IMR-90 (cell line): Measurements from ENCODE around the gene SPATA21. TPM values are rescaled to one million over a fixed set of nuclear protein-coding genes. Genes with fewer than 3 reads are reported as not detected.

Experiments
- ATAC-seq: fragments of 200-7000 bp; cut with Tn5 transposase; 2 replicates; pipeline ENCODE4 v1.9.1; 2020; ENCODE audit warnings: low read depth, mild to moderate bottlenecking, moderate library complexity
- BruUV-seq: library from RNA; stranded (reverse); fragments of 400-500 nt; replicated peaks from 2 replicates; lab custom pipeline; 2021; lab: Mats Ljungman, UMichigan
- CTCF ChIA-PET: fragments of 300-600 bp; formaldehyde crosslinking; extraction: SDS; loops from one replicate; lab custom pipeline; 2021; ENCODE audit warnings: antibody characterized with exemption; lab: Yijun Ruan, JAX
- POLR2A ChIA-PET: fragments of 300-600 bp; sonication (Branson Sonifier 250); formaldehyde crosslinking; loops from one replicate; lab custom pipeline; 2022; ENCODE audit warnings: antibody characterized with exemption; ENCODE audit not compliant: unreplicated experiment; lab: Charles Lee
- DNase-seq: peaks from one replicate; pipeline ENCODE4 v3.0.0; 2013
- H2AFZ ChIP-seq: replicated peaks from 2 replicates; pipeline ENCODE3; 2013; ENCODE audit warnings: low read length, mild to moderate bottlenecking; ENCODE audit not compliant: poor library complexity
- H2AK5ac ChIP-seq: 2 replicates; pipeline ENCODE4 v1.6.1; 2013; ENCODE audit warnings: low read depth, low read length, inconsistent platforms
- H2AK9ac ChIP-seq: replicated peaks from 2 replicates; pipeline ENCODE3; 2013; ENCODE audit warnings: mild to moderate bottlenecking, low read depth, low read length, moderate library complexity; ENCODE audit not compliant: poor library complexity
- H2BK120ac ChIP-seq: 2 replicates; pipeline ENCODE4 v1.6.1; 2013; ENCODE audit warnings: low read depth, low read length, inconsistent platforms
- H2BK15ac ChIP-seq: 3 replicates; pipeline ENCODE4 v1.6.1; 2013; ENCODE audit warnings: low read depth, low read length, inconsistent platforms
- H2BK20ac ChIP-seq: 2 replicates; pipeline ENCODE4 v1.6.1; 2013; ENCODE audit warnings: low read depth, mild to moderate bottlenecking, inconsistent platforms, low read length, moderate library complexity
- H2BK5ac ChIP-seq: 2 replicates; pipeline ENCODE4 v1.6.1; 2013; ENCODE audit warnings: mild to moderate bottlenecking, low read depth, low read length, inconsistent platforms; ENCODE audit not compliant: poor library complexity, severe bottlenecking
- H3K14ac ChIP-seq: replicated peaks from 2 replicates; pipeline ENCODE4 v1.6.1; 2013; ENCODE audit warnings: low read depth, low read length, inconsistent platforms
- H3K18ac ChIP-seq: 2 replicates; pipeline ENCODE4 v1.6.1; 2013; ENCODE audit warnings: low read depth, low read length, control low read depth
- H3K23ac ChIP-seq: 2 replicates; pipeline ENCODE4 v1.6.1; 2013; ENCODE audit warnings: low read depth, low read length, inconsistent platforms
- H3K27ac ChIP-seq: 2 replicates; pipeline ENCODE4 v1.5.1; 2013; ENCODE audit warnings: mild to moderate bottlenecking, control low read depth, low read length; ENCODE audit not compliant: insufficient read depth
- H3K27me3 ChIP-seq: 2 replicates; pipeline ENCODE4 v1.6.1; 2013; ENCODE audit warnings: low read length; ENCODE audit not compliant: control insufficient read depth, insufficient read depth
- H3K36me3 ChIP-seq: 2 replicates; pipeline ENCODE4 v1.6.1; 2013; ENCODE audit warnings: low read length, mixed read lengths; ENCODE audit not compliant: control insufficient read depth, insufficient read depth
- H3K4ac ChIP-seq: 2 replicates; pipeline ENCODE4 v1.6.1; 2013; ENCODE audit warnings: low read depth, low read length, inconsistent platforms
- H3K4me1 ChIP-seq: 2 replicates; pipeline ENCODE4 v1.6.1; 2013; ENCODE audit warnings: low read length, mixed read lengths; ENCODE audit not compliant: control insufficient read depth, insufficient read depth
- H3K4me2 ChIP-seq: 2 replicates; pipeline ENCODE4 v1.6.1; 2013; ENCODE audit warnings: low read depth, mild to moderate bottlenecking, control low read depth, low read length, moderate library complexity
- H3K4me3 ChIP-seq: 2 replicates; pipeline ENCODE4 v1.5.1; 2013; ENCODE audit warnings: low read depth, mild to moderate bottlenecking, control low read depth, low read length, moderate library complexity; ENCODE audit not compliant: insufficient read depth
- H3K56ac ChIP-seq: 2 replicates; pipeline ENCODE4 v1.6.1; 2013; ENCODE audit warnings: low read length, inconsistent platforms; ENCODE audit not compliant: insufficient read depth; ENCODE audit errors: extremely low read depth
- H3K79me1 ChIP-seq, 2 experiments: 2 replicates each; pipeline ENCODE4 v1.6.1; 2013; ENCODE audit warnings: low read length in 2 of 2, inconsistent platforms in 1 of 2, low read depth in 1 of 2
- H3K9ac ChIP-seq: 2 replicates; pipeline ENCODE4 v1.6.1; 2013; ENCODE audit warnings: low read depth, low read length, control low read depth
- H3K9me1 ChIP-seq: 2 replicates; pipeline ENCODE4 v1.6.1; 2013; ENCODE audit warnings: low read length, inconsistent platforms; ENCODE audit not compliant: insufficient read depth
- H3K9me3 ChIP-seq: 2 replicates; pipeline ENCODE4 v1.6.1; 2013; ENCODE audit warnings: low read length; ENCODE audit not compliant: control insufficient read depth, insufficient read depth
- H4K20me1 ChIP-seq: 2 replicates; pipeline ENCODE4 v1.6.1; 2013; ENCODE audit warnings: low read length, inconsistent platforms; ENCODE audit not compliant: insufficient read depth
- H4K5ac ChIP-seq: 2 replicates; pipeline ENCODE4 v1.6.1; 2013; ENCODE audit warnings: mild to moderate bottlenecking, low read depth, low read length, control low read depth
- H4K8ac ChIP-seq, 2 experiments: 2 replicates each; pipeline ENCODE4 v1.6.1; 2013; ENCODE audit warnings: low read depth in 2 of 2, low read length in 2 of 2, control low read depth in 1 of 2, inconsistent platforms in 1 of 2
- H4K91ac ChIP-seq: 2 replicates; pipeline ENCODE4 v1.6.1; 2013; ENCODE audit warnings: low read depth, low read length, inconsistent platforms; ENCODE audit not compliant: insufficient read depth
- BHLHE40 ChIP-seq: fragments of 150-350 bp; IDR thresholded peaks from 2 replicates; pipeline ENCODE4 v1.6.1; 2016; ENCODE audit warnings: mild to moderate bottlenecking, low read depth, low read length
- CEBPB ChIP-seq: IDR thresholded peaks from 2 replicates; pipeline ENCODE4 v1.6.1; 2012; ENCODE audit warnings: low read depth, low read length, improper control_type of control experiment
- CHD1 ChIP-seq: IDR thresholded peaks from 2 replicates; pipeline ENCODE4 v1.6.1; 2012; ENCODE audit warnings: low read depth, low read length, improper control_type of control experiment
- MAFK ChIP-seq: IDR thresholded peaks from 2 replicates; pipeline ENCODE4 v1.6.1; 2012; ENCODE audit warnings: low read depth, low read length, improper control_type of control experiment
- MAZ ChIP-seq: IDR thresholded peaks from 2 replicates; pipeline ENCODE4 v1.6.1; 2012; ENCODE audit warnings: low read depth, mild to moderate bottlenecking, low read length, improper control_type of control experiment, moderate library complexity, borderline replicate concordance
- MXI1 ChIP-seq: IDR thresholded peaks from 2 replicates; pipeline ENCODE4 v1.6.1; 2012; ENCODE audit warnings: low read depth, mild to moderate bottlenecking, low read length, moderate library complexity, borderline replicate concordance
- NFE2L2 ChIP-seq: fragments of 150-350 bp; IDR thresholded peaks from 2 replicates; pipeline ENCODE4 v1.6.1; 2016; ENCODE audit warnings: low read depth, mild to moderate bottlenecking, low read length
- POLR2A ChIP-seq: IDR thresholded peaks from 2 replicates; pipeline ENCODE4 v1.6.1; 2012; ENCODE audit warnings: mild to moderate bottlenecking, low read depth, low read length
- RCOR1 ChIP-seq: IDR thresholded peaks from 2 replicates; pipeline ENCODE4 v1.6.1; 2012; ENCODE audit warnings: mild to moderate bottlenecking, low read length, improper control_type of control experiment; ENCODE audit not compliant: insufficient replicate concordance
- RFX5 ChIP-seq: IDR thresholded peaks from 2 replicates; pipeline ENCODE4 v1.8.0; 2012; ENCODE audit warnings: low read depth, mild to moderate bottlenecking, low read length, moderate library complexity
- SMC3 ChIP-seq: fragments of 150-350 bp; IDR thresholded peaks from 2 replicates; pipeline ENCODE4 v1.6.1; 2016; ENCODE audit warnings: low read depth, mild to moderate bottlenecking, antibody characterized with exemption, low read length, moderate library complexity
- USF2 ChIP-seq: fragments of 150-350 bp; IDR thresholded peaks from 2 replicates; pipeline ENCODE4 v1.6.1; 2017; ENCODE audit warnings: mild to moderate bottlenecking, antibody characterized with exemption, low read length, low read depth
- WGBS, 2 experiments: methylation state at CpG; one replicate each; pipeline versions ENCODE4 v1.1.5 to v1.1.7; 2013; ENCODE audit warnings: missing lambda C conversion rate in 2 of 2; ENCODE audit not compliant: insufficient read length in 1 of 2; ENCODE audit errors: extremely low coverage in 2 of 2; 5-methylcytosine and 5-hydroxymethylcytosine counted together
- dilution Hi-C: fragments of 300-500 bp; cut with HindIII; formaldehyde crosslinking; loops from one replicate; pipeline ENCODE4 v1.14.3; 2018; ENCODE audit warnings: low sequenced_read_pairs; ENCODE audit not compliant: unreplicated experiment
- in situ Hi-C: fragments of 300-500 bp; cut with MboI; formaldehyde crosslinking; loops from 3 replicates; pipeline ENCODE4 v1.14.3; 2019; ENCODE audit warnings: low sequenced_read_pairs, inconsistent platforms, mixed read lengths
- intact Hi-C: fragments of 100-400 bp; cut with micrococcal nuclease; formaldehyde crosslinking; loops from 2 replicates; pipeline ENCODE4 v1.10.0; 2022
- polyA plus RNA-seq, 3 experiments: library from polyadenylated mRNA; depleted of rRNA; stranded (reverse); fragments of >200 nt; gene quantifications; 2 replicates each; pipeline ENCODE4 v1.2.3, GENCODE V29; 2012; ENCODE audit warnings: low replicate concordance in 1 of 3
- total RNA-seq: library from RNA; depleted of rRNA; stranded (reverse); fragments of >200 nt; gene quantifications from 2 replicates; pipeline ENCODE4 v1.2.3, GENCODE V29; 2012
- TF ChIP-seq, protein P1 (sequence below): conservative IDR thresholded peaks from 2 replicates; pipeline ENCODE4 v1.5.1; 2012; ENCODE audit warnings: mild to moderate bottlenecking, low read depth, low read length, improper control_type of control experiment
- TF ChIP-seq, protein P2 (sequence below): fragments of 150-350 bp; IDR thresholded peaks from 2 replicates; pipeline ENCODE4 v1.6.1; 2016; ENCODE audit warnings: low read depth, mild to moderate bottlenecking, low read length, moderate library complexity, borderline replicate concordance

Gene SPATA21
- total and polyA plus RNA-seq, 2 of the 4 experiments (the other 2 are of a cell fraction): not detected

DNA sequence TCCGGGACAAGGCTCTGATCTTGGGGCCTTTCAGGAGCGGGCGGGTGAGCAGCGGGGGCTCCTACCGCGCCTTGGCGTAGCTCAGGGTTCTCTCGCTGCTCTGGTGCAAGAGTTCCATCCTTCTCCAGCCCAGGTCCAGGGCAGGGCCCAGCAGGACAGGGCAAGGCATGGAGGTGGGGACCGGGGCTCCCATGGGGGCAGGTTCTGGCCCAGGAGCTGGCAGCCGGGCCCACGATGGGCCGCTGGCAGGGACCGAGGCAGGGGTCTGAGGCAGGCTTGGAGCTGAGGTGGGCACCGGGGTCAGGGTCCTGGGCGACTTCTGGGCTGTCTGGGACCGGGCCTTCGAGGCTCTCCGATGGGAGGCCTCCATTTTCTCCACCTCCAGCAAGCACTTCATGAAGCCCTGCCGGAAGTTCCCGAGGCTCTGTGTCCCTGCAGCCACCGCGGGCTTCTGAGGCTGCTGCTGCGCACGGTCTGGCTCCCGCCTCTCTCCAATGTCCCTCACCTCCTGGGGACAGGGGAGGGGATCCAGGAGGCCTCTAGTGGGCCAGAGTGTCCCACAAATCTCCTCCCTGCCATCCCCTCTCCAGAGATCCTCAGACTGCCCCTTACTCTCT, 27.6 kb downstream of the SPATA21 start:
- ATAC-seq (no peak), DNase-seq (no peak)
- Histone ChIP-seq H3K79me1 (no peaks in the 10 kb centered on the region), H3K36me3 (no peaks in the 10 kb centered on the region), H4K20me1 (no peaks in the 10 kb centered on the region), H4K8ac (no peak overlapping the region), H3K4me2 (no peak overlapping the region), H3K9me3 (no peaks in the 10 kb centered on the region), H3K23ac (no peak overlapping the region), H3K4ac (no peak overlapping the region), H2BK15ac (no peak overlapping the region), H3K4me3 (no peak overlapping the region), H2AK5ac (no peak overlapping the region), H3K9me1 (0 out of 2 replicates have a peak, but pooled peaks cover 6% of the 10 kb centered on the region), H3K27me3 (peaks cover 4% of the 10 kb centered on the region), H3K9ac (no peak overlapping the region), H3K27ac (no peak overlapping the region), H2AFZ (no peak overlapping the region), H2BK120ac (no peak overlapping the region), H4K91ac (no peak overlapping the region), H2AK9ac (peak overlapping the region; percentile 28), H3K56ac (no peak overlapping the region), H2BK20ac (no peak overlapping the region), H4K5ac (no peak overlapping the region), H3K4me1 (no peaks in the 10 kb centered on the region), H2BK5ac (no peak overlapping the region), H3K14ac (no peak overlapping the region), H3K18ac (no peak overlapping the region)
- intact Hi-C loops: no loop called here
- in situ Hi-C loops: no loop called here
- 85% methylated on average over 8 of the region's 25 CpGs; no CpG with 5 or more reads in 1 of the 2 experiments for WGBS, 2 experiments
- dilution Hi-C loops: no loop called here
- TF ChIP-seq, protein P1, sequence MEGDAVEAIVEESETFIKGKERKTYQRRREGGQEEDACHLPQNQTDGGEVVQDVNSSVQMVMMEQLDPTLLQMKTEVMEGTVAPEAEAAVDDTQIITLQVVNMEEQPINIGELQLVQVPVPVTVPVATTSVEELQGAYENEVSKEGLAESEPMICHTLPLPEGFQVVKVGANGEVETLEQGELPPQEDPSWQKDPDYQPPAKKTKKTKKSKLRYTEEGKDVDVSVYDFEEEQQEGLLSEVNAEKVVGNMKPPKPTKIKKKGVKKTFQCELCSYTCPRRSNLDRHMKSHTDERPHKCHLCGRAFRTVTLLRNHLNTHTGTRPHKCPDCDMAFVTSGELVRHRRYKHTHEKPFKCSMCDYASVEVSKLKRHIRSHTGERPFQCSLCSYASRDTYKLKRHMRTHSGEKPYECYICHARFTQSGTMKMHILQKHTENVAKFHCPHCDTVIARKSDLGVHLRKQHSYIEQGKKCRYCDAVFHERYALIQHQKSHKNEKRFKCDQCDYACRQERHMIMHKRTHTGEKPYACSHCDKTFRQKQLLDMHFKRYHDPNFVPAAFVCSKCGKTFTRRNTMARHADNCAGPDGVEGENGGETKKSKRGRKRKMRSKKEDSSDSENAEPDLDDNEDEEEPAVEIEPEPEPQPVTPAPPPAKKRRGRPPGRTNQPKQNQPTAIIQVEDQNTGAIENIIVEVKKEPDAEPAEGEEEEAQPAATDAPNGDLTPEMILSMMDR: no peak
- TF ChIP-seq BHLHE40: no peak
- TF ChIP-seq POLR2A: no peak
- no peak for TF ChIP-seq RCOR1
- TF ChIP-seq, protein P2, sequence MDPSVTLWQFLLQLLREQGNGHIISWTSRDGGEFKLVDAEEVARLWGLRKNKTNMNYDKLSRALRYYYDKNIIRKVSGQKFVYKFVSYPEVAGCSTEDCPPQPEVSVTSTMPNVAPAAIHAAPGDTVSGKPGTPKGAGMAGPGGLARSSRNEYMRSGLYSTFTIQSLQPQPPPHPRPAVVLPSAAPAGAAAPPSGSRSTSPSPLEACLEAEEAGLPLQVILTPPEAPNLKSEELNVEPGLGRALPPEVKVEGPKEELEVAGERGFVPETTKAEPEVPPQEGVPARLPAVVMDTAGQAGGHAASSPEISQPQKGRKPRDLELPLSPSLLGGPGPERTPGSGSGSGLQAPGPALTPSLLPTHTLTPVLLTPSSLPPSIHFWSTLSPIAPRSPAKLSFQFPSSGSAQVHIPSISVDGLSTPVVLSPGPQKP: no peak
- no peak for TF ChIP-seq CHD1
- no peak for TF ChIP-seq MXI1
- TF ChIP-seq USF2: no peak
- TF ChIP-seq SMC3: no peak
- TF ChIP-seq RFX5: no peak
- no peak for TF ChIP-seq MAFK
- no peak for TF ChIP-seq MAZ
- TF ChIP-seq CEBPB: no peak
- TF ChIP-seq NFE2L2: no peak
- CTCF ChIA-PET: interaction anchor here (0.5 kb wide), 1 partner anchor 780 kb away, joined by 5 read pairs; no protein-coding TSS in a partner anchor
- no TSS peak for BruUV-seq
- POLR2A ChIA-PET: no interaction called here
